LHCN-M2 (cell line): ENCODE measurements around the gene TIMM8A. TPM values are rescaled to one million over a fixed set of nuclear protein-coding genes. Genes with fewer than 3 reads are reported as not detected.

Experiments
- DNase-seq: peaks from one replicate; pipeline ENCODE4 v3.0.0-alpha.2; 2012; ENCODE audit warnings: low read depth
- polyA plus RNA-seq: library from polyadenylated mRNA; unstranded; fragments of >200 nt; gene quantifications from one replicate; pipeline ENCODE4 v1.2.1, GENCODE V29; 2012; ENCODE audit warnings: missing spikeins
- total RNA-seq: library from RNA; depleted of rRNA; stranded (reverse); fragments of >200 nt; gene quantifications from 2 replicates; pipeline ENCODE4 v1.2.3, GENCODE V29; 2014; rRNA removed

TIMM8A gene, protein sequence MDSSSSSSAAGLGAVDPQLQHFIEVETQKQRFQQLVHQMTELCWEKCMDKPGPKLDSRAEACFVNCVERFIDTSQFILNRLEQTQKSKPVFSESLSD
- total RNA-seq = 4.3 and 5.6 TPM in 2 replicates
- polyA plus RNA-seq = 14.7 TPM

DNA sequence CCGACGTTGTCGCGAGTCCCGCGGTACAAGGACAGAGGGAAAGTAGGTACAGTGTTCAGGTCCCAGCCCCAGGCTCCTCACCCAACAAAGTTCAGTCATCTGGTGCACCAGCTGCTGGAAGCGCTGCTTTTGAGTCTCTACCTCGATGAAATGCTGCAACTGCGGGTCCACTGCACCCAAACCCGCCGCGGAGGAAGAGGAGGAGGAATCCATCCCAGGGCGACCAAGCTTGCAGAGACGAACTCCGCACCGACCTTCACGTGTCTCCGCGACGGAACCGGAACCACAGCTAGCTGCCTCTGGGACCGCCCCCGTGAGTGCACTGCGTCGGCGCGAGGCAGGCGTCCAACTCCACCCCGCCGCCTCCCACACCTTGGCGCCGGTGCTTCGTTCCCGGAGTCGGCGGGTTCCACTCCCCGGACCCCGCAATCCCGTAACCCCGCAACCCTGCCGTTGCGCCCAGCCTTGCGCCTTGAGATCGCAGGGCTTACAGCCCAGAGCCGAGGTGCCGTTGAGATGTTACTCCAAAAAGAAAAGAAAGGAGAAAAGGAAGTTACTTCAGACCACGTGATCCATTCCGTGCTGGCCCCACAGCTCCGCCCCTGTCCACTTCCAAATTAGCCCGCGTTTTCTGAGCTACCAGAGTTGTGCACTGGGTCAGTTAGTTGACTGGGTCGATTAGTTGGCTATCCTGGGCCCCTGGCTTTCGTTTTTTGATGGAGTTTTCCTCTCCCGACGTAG, at the start of gene TIMM8A:
TSS of gene TIMM8A (minus strand) at position 291 of the 741 bp plus-strand sequence. CDS start at position 213, 78 bp downstream.
- peak; percentile 68 for DNase-seq

DNA sequence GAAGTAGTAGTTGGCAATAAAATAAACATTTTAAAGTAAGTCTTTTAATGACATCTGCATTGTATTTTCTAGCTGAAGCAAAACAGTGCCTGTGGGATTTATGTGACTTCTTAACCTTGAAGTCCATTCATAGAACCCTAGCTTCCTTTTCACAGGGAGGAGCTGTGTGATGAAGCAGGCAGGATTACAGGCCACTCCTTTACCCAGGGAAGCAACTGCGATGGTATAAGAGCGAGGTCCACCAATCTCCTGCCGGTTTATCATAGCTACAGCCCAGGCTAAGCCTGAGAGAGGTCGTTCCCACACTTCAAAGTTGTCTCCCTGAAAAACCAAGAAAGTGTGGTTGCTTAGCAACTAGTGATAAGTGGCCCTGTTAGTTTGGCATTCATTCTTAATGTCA, 49.2 kb upstream of the TIMM8A start:
- DNase-seq = no peak

DNA sequence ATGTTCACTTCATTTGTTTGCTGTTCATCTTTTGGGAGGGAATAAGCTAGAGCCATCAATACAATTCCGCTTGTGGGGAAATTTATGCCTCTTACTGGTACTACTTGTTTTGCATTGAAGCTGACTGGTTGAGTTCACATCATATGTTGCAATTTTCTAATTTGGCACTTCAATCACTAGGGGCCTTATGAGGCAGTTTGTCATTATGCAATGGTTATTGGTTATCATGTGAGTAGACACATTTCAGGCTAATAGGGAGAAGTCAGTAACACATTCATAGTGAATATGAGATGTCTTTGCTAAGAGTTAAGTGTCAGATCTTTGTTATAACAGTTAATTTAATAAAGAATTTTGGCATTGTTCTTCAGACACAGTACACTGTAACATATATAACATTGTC, 47.2 kb upstream of the TIMM8A start:
- no peak for DNase-seq

DNA sequence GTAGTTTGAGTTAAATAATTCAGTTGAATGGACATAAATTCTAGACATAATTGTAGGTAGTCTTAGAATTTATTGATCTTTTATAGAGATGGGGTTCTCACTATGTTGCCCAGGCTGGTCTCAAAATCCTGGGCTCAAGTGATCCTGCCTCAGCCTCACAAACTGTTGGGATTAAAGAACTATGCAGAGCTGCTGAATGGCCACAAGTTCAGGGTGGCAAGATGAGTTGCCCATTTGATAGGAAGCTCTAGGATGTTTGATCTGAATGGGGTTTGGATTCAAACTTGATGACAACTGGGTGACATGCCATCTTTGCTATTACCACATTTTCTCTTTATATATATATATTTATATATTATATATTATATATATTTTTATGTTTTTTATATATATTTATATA, 45.8 kb upstream of the TIMM8A start:
- no peak for DNase-seq

DNA sequence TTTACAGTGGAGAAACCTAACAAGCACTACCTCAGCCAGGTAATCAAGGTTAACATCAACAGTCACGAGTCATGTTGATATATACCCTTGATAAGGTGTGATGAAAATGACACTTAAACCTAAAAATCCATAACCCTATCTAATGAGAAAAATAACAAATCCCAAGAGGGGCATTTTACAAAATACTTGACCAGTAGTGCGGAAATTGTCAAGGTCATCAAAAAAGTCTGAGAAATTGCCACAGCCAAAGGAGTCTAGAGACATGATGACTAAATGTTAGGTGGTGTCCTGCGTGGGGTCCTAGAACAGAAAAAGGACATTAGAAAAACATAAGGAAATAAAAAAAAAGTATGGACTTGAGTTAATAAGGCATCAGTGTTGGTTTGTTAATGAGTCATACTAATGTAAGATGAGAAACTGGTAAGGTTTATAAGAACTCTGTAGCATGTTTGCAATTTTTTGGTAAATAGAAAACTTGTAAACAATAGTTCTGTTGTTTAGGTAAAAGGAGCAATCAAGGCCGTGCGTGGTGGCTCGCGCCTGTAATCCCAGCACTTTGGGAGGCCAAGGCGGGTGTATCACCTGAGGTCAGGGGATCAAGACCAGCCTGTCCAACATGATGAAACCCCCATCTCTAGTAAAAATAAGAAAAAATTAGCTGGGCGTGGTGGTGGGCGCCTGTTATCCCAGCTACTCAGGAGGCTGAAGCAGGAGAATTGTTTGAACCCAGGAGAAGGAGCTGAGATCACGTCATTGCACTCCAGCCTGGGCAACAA, 45.2 kb upstream of the TIMM8A start:
- no peak for DNase-seq

DNA sequence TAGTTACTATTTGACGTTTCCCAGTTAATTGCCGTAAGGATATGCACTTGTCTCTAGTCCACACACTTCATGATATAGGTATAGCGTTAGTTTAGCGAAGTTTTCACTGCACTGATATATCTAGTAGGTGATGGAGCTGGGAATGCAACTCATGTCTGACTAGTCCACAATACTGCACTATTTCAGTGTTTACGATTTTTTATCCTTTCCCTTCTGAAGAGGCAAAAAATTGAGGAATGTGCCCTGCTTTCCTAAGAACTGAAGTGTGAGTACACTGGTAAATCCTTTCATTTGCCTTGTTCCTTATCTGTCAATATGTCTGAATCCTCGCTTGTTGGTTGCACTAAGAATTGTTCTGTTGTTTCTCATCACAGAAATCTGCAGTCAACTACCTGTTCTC, 43.3 kb upstream of the TIMM8A start:
- DNase-seq = no peak

DNA sequence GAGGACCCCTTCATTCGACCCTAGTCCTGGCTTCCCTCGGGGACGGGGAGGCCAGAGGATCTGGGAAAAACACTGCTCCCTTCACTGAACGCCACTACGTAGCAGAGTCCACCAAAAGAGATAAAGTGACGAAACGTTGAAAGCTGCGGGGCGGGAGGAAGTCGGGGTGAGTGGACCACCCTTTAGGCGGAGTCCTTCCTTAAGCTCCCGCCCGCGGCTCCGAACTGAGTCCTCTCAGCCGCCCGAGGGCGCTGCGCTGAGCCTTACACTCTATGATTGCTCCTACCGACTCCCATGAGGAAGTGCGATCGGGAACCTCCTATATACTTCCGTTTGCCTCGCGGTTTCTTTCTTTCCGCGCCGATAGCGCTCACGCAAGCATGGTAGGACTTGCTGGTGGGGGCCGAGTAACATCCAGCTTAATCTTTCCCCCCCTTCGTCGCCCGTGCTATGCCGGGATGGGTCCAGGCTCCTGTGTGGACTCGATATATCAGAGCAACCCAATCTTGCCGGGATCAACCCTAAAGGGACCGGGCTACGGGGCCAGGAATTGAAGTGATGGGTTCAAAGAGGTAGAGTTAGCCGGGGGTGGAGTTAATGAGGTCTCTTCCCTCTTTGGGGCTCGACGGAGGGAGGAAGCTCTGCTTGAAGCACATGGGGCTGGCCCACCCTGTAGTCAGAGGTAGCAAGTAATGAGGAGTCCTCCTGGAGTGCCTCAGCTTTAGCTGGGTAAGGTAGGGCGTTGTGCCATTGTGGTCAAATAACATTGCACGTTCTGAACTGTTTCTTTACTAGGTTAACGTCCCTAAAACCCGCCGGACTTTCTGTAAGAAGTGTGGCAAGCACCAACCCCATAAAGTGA, 42.4 kb upstream of the TIMM8A start, which contains the start of gene RPL36A:
TSS of gene RPL36A (plus strand) at position 348 of the 862 bp plus-strand sequence. CDS start at position 381, 33 bp downstream.
- peak; percentile 87 for DNase-seq

DNA sequence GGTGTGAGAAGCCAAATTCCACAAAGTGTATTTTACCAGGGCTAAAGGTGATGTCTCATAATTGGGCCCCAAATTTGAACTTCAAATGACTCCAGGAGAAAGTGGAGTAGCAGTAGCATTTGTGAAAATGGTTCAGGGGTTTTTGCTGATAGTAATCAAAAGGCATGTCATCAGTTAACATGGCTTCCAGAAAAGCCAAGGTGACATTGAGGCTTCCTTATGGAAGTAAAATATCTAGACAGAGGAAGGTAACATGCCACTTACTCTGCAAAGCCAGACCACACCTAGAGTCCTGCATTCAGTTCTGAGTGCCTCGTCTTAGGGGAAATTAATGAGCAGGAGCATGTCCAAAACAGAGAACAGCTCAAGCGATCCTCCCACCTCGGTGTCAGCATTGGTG, 40.1 kb upstream of the TIMM8A start:
- no peak for DNase-seq

DNA sequence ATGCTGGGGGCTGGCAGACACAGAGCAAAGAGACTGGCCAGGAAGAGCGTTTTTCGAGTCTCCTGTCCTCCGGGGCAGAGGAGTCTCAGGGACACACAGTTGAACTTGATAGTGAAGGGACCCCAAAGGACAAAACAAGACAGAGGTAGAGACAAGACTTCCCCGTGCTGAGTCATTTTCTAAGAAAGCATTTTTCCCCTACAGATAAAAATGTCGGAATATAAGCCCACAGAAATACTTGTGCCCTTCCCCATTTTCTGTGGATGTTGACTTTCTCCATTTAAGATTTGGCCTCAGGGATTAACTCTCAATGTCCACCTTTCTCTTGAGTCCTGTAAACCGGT, 38.0 kb upstream of the TIMM8A start:
- no peak for DNase-seq

DNA sequence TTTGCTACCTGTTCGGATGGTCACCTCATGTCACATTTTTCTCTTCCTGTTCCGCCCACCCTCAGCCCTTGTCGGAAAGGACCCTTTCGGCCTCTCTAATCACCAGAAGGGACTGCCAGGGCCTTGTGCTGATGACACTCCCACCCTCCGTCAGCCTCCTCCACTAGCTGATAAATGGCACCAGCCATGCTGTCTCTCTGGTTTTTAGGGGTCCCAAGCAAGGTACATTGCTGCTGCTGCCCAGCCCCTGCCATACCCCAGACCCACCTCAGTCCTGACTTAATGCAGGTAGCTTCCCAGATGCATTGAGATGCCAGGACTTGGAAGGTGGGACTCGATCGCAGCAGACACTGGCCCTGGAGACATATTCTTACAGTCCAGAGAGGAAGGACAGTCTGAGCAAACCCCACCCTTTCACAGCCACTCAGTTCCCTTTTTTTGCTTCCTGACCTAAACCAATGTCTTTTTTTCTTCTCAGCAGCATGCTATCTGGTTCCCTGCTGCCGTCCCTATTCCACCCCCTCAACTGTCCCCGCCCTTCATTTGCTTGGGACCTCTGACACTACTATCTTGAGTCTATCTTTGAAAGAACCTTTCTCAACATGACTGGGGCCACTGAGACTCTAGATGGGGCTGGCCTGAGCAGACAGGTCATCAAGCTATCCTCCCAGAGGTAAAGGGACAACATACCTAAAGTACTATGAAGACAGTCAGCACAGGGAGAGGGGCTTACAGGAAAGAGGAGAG, 37.4 kb upstream of the TIMM8A start, which contains the start of gene BTK:
TSS of gene BTK (minus strand) at position 397 of the 747 bp plus-strand sequence. CDS start 10,907 bp downstream, outside the sequence.
- no peak for DNase-seq

DNA sequence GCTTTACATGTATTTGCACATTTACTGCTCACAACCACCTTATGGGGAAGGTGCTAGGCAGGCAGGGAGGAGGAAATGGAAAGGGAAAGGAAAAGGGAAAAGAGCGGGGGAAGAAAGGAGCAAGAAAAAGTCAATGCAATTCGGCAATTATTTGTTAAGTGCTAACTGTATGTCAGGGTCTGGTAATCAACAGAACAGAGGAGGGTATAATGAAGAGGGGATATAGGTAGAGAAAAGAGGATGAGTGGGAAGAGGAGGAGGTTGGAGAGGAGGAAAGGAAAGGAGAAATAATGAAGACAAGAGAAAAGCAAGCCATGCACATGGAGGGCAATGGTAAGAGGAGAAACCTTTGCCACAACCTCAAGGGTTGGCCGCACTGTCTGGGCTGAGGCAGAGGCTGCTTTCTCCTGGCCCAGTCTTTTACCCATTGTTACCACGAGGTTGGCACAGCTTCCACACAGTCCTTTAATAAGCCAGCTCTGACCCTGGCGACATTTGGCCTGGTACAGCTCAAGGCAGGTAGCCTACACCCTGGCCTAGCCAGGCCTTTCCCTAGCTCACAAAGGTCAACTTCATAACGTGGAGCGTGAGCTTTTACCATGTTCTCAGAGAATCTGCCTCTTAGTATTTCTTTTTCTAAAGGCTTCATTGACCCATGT, 36.6 kb upstream of the TIMM8A start:
- DNase-seq = no peak

DNA sequence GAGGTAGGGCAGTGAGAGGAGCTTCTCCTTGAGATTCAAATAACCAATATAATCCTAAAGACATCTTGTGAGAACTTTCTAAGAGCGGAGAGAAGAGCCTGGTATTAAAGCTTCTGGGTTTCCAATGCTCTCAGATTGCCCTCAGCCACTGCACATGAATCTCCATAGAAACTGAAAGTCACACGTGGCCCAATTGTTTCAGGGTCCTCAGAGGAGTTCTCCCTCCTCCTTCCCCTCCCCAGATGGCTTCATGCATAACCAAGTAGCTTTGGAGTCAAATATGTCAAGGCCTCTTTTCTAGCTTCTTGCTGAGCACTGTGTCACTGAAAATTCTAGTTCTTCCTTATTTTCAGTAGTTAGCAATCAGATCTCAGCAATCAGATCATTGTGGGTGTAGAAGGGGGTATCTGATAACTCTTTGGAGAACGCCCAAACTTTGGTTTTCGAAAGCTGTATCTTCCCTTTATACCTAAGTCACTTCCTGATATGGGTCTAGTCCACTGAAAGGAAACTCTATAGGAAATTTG, 35.2 kb upstream of the TIMM8A start:
- DNase-seq = no peak

DNA sequence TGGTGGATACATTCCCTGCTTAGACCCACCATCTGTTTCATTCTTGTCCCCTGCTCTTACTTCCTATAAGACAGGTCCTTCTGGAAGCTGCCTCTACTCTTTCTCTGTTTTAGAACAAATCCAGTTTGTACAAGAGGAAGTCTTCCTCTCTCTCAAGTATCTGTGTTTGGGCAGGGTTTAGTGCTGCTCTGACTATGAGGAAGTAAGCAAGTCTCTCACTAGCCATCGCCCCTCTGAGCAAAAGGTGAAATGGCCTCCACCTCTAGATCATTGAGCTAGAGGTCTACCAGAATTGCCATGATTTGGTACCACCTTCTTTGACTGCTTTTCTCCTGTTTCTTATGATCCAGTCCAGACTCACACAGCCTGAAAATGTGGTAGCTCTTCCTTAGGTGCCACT, 29.0 kb upstream of the TIMM8A start:
- DNase-seq = no peak

DNA sequence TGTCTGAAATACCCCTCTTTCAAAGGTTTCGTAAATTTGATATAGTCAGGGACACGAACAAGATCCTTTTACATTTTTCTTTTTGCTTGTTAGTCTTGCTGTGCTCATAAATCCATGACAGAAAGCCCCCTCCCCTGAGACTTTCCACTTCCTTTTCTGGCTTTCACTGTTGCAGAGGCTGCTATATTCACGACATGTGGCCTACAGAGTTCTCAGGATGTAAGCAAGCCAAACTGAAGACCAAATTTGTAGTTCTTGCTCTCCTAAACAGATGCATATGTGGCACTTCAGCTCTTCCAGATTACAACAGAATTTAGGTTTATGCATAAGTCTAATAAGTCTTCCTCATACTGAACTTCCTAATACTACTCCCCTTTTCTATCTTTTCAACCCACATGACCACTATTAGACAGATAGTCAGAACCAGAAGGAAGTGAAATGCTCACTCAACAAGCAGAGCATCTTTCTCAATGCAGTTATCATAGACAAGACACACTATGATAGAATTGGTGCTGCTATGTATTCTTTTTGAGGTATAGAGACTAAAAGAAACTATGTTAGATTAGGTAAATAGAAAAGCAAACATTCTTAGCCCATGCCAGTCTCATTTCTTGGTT, 22.5 kb upstream of the TIMM8A start:
- no peak for DNase-seq

DNA sequence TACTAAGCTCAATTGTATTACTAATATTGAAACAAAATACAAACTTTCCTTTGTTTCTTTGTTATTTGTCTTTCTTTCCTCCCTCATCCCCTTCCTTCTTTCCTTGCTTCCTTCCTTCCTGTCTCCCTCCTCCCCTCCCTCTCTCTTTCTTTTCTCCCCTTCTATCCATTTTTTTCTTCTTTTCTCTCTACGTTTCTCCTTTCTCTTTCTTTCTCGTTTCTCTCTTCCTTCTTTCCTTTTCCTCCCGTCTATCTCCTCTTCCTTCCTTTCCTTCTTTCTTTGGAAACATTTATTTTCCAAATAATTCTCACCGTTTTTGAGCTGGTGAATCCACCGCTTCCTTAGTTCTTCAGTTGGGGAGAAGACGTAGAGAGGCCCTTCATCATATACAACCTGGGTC, 21.1 kb upstream of the TIMM8A start:
- DNase-seq = no peak

DNA sequence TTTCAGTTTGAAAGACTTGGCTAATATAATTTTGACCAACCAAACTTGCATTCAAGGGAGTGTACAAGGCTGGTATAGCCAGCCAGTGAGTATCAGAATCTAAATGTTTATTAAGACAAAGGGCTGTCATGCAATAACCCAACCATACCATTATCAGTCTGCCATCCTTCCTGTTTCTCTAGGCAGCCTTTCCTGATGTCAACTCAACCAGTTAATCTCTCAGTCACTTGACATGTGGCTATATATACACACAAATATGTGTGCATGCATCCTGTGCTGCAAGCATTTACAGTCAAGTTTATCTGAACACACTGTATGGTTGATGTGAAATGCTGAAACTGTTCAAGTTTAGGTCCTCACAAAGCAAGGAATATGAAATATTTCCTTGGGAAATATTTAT, 20.3 kb upstream of the TIMM8A start:
- DNase-seq = no peak

DNA sequence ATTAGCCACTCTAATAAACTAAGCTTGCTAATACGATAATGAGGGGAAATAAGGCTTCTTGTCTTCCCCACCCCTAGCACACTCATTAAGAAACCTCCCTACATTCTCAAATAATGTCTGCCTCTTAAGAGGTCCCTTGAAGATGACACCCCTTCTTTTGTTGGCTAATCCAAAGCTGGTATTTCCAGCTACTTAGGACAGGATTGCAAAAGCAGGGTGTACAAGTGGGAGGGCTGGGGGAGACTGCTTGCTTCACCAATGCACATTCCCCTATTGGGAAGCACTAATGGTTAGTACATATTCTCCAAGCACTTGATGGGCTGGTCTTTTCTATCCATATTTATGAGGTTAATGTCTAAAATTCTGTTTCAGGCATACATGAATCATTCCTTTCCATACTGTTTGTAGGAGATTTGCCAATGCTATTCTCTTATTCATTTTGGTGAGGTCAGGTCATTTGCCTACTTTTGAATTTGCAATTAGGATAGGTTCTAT, 16.8 kb upstream of the TIMM8A start:
- DNase-seq = no peak

DNA sequence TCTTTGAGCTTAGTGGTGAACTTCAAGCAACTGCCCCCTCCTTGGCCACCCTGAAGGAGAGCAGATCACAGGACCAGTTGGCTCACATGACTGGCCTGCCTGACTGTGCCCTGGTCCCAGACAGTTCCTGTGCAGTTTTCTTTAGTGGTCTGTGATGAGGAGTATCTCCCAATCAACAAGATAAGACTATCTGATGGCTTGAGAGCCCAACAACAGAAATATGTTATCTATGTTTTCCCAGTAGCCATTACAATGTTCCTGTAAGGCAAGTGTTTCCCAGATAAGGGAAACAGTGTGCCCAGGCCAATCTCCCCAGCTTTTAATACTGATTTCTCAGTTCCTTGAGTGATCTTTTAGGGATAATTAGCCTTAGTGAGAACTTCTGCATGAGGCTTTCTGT, 14.2 kb upstream of the TIMM8A start:
- DNase-seq = no peak

DNA sequence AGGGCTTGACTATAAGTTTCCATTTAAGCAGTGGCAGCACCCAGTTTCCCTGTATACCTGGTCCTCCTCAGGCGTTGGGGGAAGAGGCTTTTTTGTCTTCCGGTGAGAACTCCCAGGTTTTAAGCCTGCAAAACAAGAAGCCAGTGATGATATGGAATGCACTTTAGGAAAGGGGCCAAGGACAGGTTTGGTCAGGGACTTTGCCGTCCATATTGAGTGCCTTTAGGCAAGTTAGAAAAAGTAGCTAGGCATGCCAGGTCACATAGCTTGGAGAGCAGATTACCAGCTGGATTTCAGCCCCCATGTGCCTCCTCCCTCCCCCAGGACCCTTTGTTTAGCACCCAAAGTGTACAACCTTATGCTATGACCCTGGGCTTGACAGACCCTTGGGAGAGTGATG, 13.6 kb upstream of the TIMM8A start:
- DNase-seq = no peak

DNA sequence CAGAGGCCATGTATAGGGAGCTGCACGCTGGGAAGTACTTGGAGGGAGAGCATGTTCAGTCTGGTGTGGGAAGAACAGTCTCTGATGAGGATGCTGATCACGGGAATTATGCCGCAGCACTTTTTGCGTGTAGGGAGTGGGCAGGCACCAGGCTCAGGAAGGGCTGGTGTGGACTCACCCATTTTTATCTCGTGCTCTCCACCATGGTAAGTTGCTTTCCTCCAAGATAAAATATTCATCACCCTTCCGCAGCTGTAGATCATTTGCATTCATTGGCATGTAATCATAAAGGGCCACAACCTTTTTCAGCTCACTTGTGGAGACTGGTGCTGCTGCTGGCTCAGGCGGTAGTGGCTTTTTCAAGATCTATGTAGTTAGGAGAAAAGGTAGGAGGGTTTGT, 11.8 kb upstream of the TIMM8A start:
- DNase-seq = no peak
